Mesothelial cell of epicardium (in vitro differentiated cells): ENCODE results near the gene DYNC1LI1. TPM values are rescaled to one million over a fixed set of nuclear protein-coding genes. Genes with fewer than 3 reads are reported as not detected.
"Not testable (repeated sequence)": the region's sequence is repeated elsewhere in the genome, so short reads cannot be mapped to it uniquely, and the experiment has no call there.

ENCODE experiments used
- DNase-seq, 2 experiments: peaks; one replicate each; pipeline ENCODE4 v3.0.0; 2021; ENCODE audit warnings: low spot score in 2 of 2; ENCODE audit not compliant: unreplicated experiment in 2 of 2
- H3K27ac Mint-ChIP-seq: 2 replicates; pipeline ENCODE4 v1.8.0; 2021; ENCODE audit warnings: mixed read lengths
- H3K27me3 Mint-ChIP-seq: 2 replicates; pipeline ENCODE4 v1.8.0; 2021; ENCODE audit warnings: low read depth, mixed read lengths
- H3K36me3 Mint-ChIP-seq: 2 replicates; pipeline ENCODE4 v1.8.0; 2021; ENCODE audit warnings: mixed read lengths
- H3K4me1 Mint-ChIP-seq: 2 replicates; pipeline ENCODE4 v1.8.0; 2021; ENCODE audit warnings: mixed read lengths
- H3K4me3 Mint-ChIP-seq: 2 replicates; pipeline ENCODE4 v1.8.0; 2021; ENCODE audit warnings: mild to moderate bottlenecking, moderate library complexity, mixed read lengths
- H3K9me3 Mint-ChIP-seq: 2 replicates; pipeline ENCODE4 v1.8.0; 2021; ENCODE audit warnings: mixed read lengths
- CTCF ChIP-seq: fragments of 200-600 bp; sonication (generic); IDR thresholded peaks from one replicate; pipeline ENCODE4 v1.5.0; 2021; ENCODE audit warnings: antibody characterized with exemption; ENCODE audit not compliant: unreplicated experiment
- total RNA-seq: library from RNA; stranded (reverse); gene quantifications from 3 replicates; pipeline ENCODE4 v1.2.1, GENCODE V29; 2021

The DYNC1LI1 gene
- total RNA-seq, 1 donor from 2014 or later = 22.3 TPM

DNA sequence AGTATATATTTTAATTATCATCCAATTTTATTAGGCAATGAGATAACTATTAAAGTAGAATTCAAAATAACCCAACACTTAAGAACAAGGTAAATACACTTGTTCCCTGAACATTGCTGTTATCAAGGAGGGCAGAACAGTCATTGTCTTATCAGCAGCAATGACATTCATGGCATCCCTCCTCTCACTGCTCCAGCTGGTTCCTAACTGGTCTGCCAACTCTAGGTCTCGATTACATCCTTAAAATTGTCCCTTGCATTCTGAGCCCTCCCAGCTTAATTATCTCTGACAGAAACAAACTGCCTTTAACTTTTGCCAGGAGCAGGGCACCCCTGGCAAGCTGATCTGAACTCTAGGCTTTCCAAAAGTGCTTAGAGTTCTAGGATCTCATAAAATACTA lies 14.0 kb upstream of the DYNC1LI1 start:
- H3K27me3 Mint-ChIP-seq = peaks cover 11% of the 10 kb centered on the region
- H3K9me3 Mint-ChIP-seq = no peaks in the 10 kb centered on the region
- H3K4me1 Mint-ChIP-seq = no peaks in the 10 kb centered on the region
- no peaks in the 10 kb centered on the region for H3K36me3 Mint-ChIP-seq
- H3K27ac Mint-ChIP-seq = no peak overlapping the region
- DNase-seq = no peak
- no peak for TF ChIP-seq CTCF
- H3K4me3 Mint-ChIP-seq = no peak overlapping the region

DNA sequence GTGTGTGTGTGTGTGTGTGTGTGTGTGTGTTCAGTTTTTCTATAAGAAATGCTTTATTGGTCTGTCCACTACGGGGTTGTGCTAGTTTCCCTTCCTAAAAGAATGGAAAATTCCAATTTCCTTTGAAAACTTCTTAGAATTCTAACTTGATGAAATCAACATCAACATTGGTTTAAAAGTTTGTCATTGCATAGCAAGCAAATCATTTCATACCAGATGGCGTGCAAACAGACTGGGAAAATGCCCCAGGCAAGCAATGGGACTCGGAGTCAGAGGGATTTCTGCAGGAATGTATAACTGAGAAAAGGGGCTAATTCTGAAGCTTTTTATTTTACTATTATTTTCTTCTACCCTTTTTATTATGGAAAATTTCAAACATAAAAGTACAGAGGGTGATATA lies 13.1 kb upstream of the DYNC1LI1 start:
- Mint-ChIP-seq H3K27me3 (peaks cover 2% of the 10 kb centered on the region), H3K36me3 (no peaks in the 10 kb centered on the region)
- TF ChIP-seq CTCF = no peak

GRCh38 chr3:32578669-32579068 lies 8.0 kb upstream of the DYNC1LI1 start:
- H3K9me3 Mint-ChIP-seq, H3K4me1 Mint-ChIP-seq, H3K36me3 Mint-ChIP-seq, H3K27ac Mint-ChIP-seq, DNase-seq, H3K4me3 Mint-ChIP-seq, H3K27me3 Mint-ChIP-seq: not testable (repeated sequence)

More for the DNA sequence above, 13.1 kb upstream of the DYNC1LI1 start:
- H3K9me3 Mint-ChIP-seq = no peaks in the 10 kb centered on the region
- H3K4me1 Mint-ChIP-seq = no peaks in the 10 kb centered on the region
- no peak for DNase-seq
- no peak overlapping the region for H3K27ac Mint-ChIP-seq
- H3K4me3 Mint-ChIP-seq = no peak overlapping the region

DNA sequence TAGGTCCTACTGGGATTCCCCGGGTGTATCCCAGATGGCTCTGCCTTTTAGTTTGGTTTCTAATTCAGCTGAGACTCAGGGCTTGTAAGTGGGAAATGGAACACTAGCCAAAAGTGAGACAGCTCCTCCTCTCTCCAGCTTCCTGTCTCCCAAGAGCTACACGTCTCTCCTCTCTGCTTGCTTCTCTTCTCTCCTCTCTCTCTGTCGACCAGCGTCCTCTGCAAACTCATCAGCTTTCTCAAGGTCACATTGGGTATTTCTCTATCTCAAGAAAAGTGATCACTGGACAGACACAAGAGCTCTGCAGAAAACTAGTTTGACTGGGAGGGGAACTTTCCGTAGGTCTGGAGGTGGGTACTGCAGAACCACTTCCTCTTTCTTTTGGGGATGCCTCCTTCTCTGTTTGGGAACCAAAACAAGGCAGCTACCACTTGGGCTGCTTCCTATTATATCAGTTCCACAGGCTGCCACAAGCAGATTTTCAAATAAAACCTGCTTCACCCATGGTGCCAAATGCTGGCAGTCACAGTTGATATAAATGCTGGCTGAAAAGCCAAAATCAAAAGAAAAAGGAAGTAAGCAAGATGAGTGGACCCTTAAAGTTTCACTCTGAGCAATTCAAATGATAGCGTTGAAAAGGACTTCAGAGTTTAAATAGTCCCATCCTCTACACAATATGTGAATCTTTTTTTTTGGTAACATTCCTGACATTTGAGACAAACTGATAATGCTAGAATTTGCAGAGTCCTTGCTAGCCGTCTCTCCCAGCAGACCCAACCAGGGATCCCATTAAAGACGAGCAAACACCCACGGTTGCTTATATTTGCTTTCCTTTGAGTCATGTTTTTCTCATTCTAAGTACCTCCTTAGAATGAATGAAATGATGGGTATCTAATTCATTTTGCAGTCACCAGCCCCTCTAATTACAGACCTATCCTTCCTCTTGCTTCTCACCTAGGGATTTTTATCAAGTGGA lies 7.2 kb upstream of the DYNC1LI1 start:
- Mint-ChIP-seq H3K9me3 (no peaks in the 10 kb centered on the region), H3K4me1 (peaks cover 4% of the 10 kb centered on the region)
- no peak for DNase-seq

DNA sequence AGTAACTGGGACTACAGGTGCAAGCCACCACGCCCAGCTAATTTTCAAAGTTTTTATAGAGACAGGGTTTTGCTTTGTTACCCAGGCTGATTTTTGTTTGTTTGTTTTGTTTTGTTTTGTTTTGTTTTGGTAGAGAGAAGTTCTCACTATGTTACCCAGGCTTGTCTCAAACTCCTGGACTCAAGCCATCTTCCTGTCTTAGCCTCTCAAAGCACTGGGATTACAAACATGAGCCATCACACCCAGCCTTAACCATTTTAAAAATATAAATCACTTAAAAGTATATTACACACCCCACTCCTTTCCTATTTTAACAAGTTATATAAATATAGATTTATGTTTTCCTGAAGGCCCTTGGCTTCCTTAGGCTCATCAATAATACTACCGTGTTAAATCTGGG lies 6.5 kb upstream of the DYNC1LI1 start:
- no peaks in the 10 kb centered on the region for H3K9me3 Mint-ChIP-seq
- H3K36me3 Mint-ChIP-seq = no peaks in the 10 kb centered on the region
- no peak overlapping the region for H3K27ac Mint-ChIP-seq
- no peak for DNase-seq
- TF ChIP-seq CTCF = no peak
- H3K27me3 Mint-ChIP-seq = no peaks in the 10 kb centered on the region
- H3K4me1 Mint-ChIP-seq = peaks cover 4% of the 10 kb centered on the region
- no peak overlapping the region for H3K4me3 Mint-ChIP-seq

More for the DNA sequence above, 7.2 kb upstream of the DYNC1LI1 start:
- Mint-ChIP-seq H3K36me3 (no peaks in the 10 kb centered on the region), H3K4me3 (no peak overlapping the region), H3K27me3 (no peaks in the 10 kb centered on the region), H3K27ac (no peak overlapping the region)
- TF ChIP-seq CTCF = no peak

GRCh38 chr3:32575451-32576113 lies 4.9 kb upstream of the DYNC1LI1 start:
- Mint-ChIP-seq H3K27ac (no peak overlapping the region), H3K36me3 (no peaks in the 10 kb centered on the region), H3K4me1 (peaks cover 11% of the 10 kb centered on the region), H3K9me3 (no peaks in the 10 kb centered on the region), H3K27me3 (no peaks in the 10 kb centered on the region), H3K4me3 (no peak overlapping the region)
- DNase-seq = no peak
- no peak for TF ChIP-seq CTCF
